Breast epithelium (tissue), 4 donors: ENCODE results near the gene DCTN2. TPM values are rescaled to one million over a fixed set of nuclear protein-coding genes. Genes with fewer than 3 reads are reported as not detected.
"Not testable (repeated sequence)": the region's sequence is repeated elsewhere in the genome, so short reads cannot be mapped to it uniquely, and the experiment has no call there.

Experiments
- DNase-seq, 2 donors: peaks; one replicate each; pipeline ENCODE4 v3.0.0-alpha.2; 2019; ENCODE audit warnings: low spot score in 2 of 2
- H3K27ac ChIP-seq, 2 donors: fragments of 200-600 bp; sonication (generic) in 1 of 2; one replicate each; pipeline ENCODE4 v1.5.1; 2016 to 2019; ENCODE audit warnings: mild to moderate bottlenecking in 1 of 2
- H3K27me3 ChIP-seq, 2 donors: fragments of 200-600 bp; sonication (generic) in 1 of 2; one replicate each; pipeline versions ENCODE4 v1.5.1 to v1.6.0; 2017 to 2019; ENCODE audit warnings: control low read depth in 1 of 2, mild to moderate bottlenecking in 1 of 2
- H3K36me3 ChIP-seq: fragments of 200-600 bp; one replicate; pipeline ENCODE4 v1.5.1; 2019
- H3K4me1 ChIP-seq, 2 donors: fragments of 200-600 bp; sonication (generic); one replicate each; pipeline ENCODE4 v1.5.1; 2016 to 2019; ENCODE audit warnings: control low read depth in 1 of 2
- H3K4me3 ChIP-seq, 3 donors: fragments of 200-600 bp; sonication (generic); 1 replicate in 2 of 3; 2 replicates in 1 of 3; pipeline ENCODE4 v1.5.1; 2016 to 2019; ENCODE audit warnings: mild to moderate bottlenecking in 3 of 3, moderate library complexity in 2 of 3
- H3K9me3 ChIP-seq, 2 donors: fragments of 200-600 bp; sonication (generic) in 1 of 2; one replicate each; pipeline ENCODE4 v1.5.1; 2016 to 2019; ENCODE audit warnings: control low read depth in 1 of 2
- POLR2A ChIP-seq: fragments of 450-650 bp; IDR thresholded peaks from one replicate; pipeline ENCODE4 v1.6.1; 2016; ENCODE audit warnings: antibody characterized with exemption, mild to moderate bottlenecking, moderate library complexity
- POLR2AphosphoS5 ChIP-seq, 3 donors: sonication (generic); formaldehyde crosslinking; IDR thresholded peaks; one replicate each; pipeline ENCODE4 v1.6.1; 2017; ENCODE audit warnings: antibody characterized with exemption in 3 of 3
- intact Hi-C: fragments of 100-400 bp; cut with DNase I; formaldehyde crosslinking; loops from one replicate; pipeline ENCODE4 v1.15.1; 2023; ENCODE audit warnings: low total_unique reads
- total RNA-seq, 3 donors: library from RNA; depleted of rRNA; stranded (reverse); fragments of >200 nt; gene quantifications; one replicate each; pipeline ENCODE4 v1.1.0, GENCODE V29; 2016
- TF ChIP-seq, protein P1 (sequence below), 3 donors: fragments of 450-650 bp; IDR thresholded peaks; one replicate each; pipeline ENCODE4 v1.5.1; 2016 to 2017; ENCODE audit warnings: antibody characterized with exemption in 3 of 3, mild to moderate bottlenecking in 3 of 3, moderate library complexity in 3 of 3

DCTN2 gene
- total RNA-seq, 3 donors from 2014 or later: 108 to 138 (median 131) TPM

DNA sequence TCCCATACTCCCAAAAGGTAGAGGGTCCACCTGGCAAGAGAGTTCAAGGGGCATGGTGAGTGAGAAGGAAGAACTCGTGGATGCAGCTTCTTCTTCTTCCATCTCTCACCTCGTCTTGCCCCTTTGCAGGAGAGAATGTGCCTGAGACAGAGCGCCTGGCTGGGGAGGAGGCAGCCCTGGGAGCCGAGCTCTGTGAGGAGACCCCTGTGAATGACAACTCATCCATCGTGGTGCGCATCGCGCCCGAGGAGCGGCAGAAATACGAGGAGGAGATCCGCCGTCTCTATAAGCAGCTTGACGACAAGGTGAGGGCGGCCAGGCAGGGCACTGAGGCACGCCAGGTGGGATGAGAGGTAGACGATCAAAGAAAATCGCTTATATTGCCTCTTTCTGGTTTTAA lies 22.9 kb upstream of the DCTN2 start:
- TF ChIP-seq POLR2A: no peak
- no peak for TF ChIP-seq POLR2AphosphoS5 (IDR thresholded peaks at IDR 0.05)
- TF ChIP-seq, protein P1, sequence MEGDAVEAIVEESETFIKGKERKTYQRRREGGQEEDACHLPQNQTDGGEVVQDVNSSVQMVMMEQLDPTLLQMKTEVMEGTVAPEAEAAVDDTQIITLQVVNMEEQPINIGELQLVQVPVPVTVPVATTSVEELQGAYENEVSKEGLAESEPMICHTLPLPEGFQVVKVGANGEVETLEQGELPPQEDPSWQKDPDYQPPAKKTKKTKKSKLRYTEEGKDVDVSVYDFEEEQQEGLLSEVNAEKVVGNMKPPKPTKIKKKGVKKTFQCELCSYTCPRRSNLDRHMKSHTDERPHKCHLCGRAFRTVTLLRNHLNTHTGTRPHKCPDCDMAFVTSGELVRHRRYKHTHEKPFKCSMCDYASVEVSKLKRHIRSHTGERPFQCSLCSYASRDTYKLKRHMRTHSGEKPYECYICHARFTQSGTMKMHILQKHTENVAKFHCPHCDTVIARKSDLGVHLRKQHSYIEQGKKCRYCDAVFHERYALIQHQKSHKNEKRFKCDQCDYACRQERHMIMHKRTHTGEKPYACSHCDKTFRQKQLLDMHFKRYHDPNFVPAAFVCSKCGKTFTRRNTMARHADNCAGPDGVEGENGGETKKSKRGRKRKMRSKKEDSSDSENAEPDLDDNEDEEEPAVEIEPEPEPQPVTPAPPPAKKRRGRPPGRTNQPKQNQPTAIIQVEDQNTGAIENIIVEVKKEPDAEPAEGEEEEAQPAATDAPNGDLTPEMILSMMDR (IDR thresholded peaks at IDR 0.05): no peak
- H3K4me3 ChIP-seq: no peak overlapping the region
- DNase-seq: no peak
- no peak overlapping the region for H3K27ac ChIP-seq
- intact Hi-C loops: no loop called here
- no peaks in the 10 kb centered on the region for H3K4me1 ChIP-seq
- H3K36me3 ChIP-seq: no peaks in the 10 kb centered on the region
- no peaks in the 10 kb centered on the region for H3K9me3 ChIP-seq
- no peaks in the 10 kb centered on the region for H3K27me3 ChIP-seq

DNA sequence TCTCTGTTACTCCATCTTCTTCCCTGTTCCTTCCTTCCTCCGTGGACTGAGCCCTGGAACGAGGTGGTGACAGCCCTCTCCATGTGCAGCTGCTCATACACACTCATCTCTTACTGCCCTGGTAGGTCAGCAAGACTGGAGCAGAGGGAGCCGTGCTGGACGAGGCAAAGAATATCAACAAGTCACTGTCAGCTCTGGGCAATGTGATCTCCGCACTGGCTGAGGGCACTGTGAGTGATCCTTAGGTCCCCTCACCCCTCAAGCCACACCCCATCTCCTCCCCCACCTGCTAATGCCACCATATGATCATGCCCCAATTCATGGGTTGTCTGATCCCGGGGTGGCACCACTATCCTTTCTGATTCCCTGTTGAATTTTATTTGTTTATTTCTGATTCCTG lies 21.8 kb upstream of the DCTN2 start:
- Histone ChIP-seq H3K4me3 (no peak overlapping the region), H3K4me1 (no peaks in the 10 kb centered on the region), H3K27ac (no peak overlapping the region), H3K36me3 (no peaks in the 10 kb centered on the region), H3K27me3 (no peaks in the 10 kb centered on the region), H3K9me3 (no peaks in the 10 kb centered on the region)
- DNase-seq: no peak
- intact Hi-C loops: no loop called here
- TF ChIP-seq POLR2A (no peak), POLR2AphosphoS5 (IDR thresholded peaks at IDR 0.05) (no peak)
- TF ChIP-seq, protein P1 (IDR thresholded peaks at IDR 0.05): no peak

DNA sequence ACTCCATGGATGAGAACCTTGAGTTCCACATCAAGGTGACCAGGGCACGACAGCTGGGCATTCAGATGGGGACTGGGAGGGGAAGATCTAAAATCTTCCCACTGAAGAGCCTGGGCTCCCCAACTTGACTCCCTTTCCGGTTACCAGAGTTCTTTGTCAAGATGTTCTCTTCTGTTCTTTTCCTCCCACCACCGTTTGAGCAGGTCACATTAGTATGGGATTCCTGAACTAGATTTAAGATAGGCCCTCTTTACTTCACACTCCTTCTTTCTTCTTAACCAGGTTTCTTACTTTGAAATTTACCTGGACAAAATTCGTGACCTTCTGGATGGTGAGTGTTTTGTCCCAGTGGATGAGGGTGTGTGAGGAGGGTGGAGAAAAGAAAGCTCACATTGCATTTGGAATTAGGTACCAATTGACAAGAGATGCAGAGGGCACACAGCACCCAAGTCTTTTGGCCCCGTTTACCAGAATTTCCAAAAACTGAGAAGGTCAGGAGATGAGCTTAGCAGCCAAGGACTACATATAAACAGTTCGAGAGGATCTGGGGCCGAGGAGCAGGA lies 17.3 kb upstream of the DCTN2 start:
- TF ChIP-seq, protein P1 (IDR thresholded peaks at IDR 0.05): no peak
- TF ChIP-seq POLR2AphosphoS5 (IDR thresholded peaks at IDR 0.05): no peak
- no peak for TF ChIP-seq POLR2A
- Histone ChIP-seq H3K4me1 (no peaks in the 10 kb centered on the region), H3K27ac (no peak overlapping the region), H3K9me3 (no peaks in the 10 kb centered on the region), H3K36me3 (no peaks in the 10 kb centered on the region), H3K4me3 (no peak overlapping the region), H3K27me3 (no peaks in the 10 kb centered on the region)
- no peak for DNase-seq
- intact Hi-C loops: no loop called here

DNA sequence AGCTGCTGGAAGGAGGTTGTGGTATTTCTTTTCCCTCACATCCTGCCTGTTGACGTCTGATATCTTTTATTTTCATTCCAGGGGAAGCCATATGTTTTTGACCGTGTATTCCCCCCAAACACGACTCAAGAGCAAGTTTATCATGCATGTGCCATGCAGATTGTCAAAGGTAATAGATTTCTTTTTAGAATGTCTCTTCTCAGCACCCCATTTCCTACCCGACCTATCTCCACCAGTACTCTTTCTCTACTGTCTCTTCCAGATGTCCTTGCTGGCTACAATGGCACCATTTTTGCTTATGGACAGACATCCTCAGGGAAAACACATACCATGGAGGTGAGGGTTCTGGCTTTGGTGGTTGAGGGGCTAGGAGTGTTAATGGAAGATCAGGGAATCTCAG lies 16.4 kb upstream of the DCTN2 start:
- TF ChIP-seq POLR2A: no peak
- TF ChIP-seq, protein P1 (IDR thresholded peaks at IDR 0.05): no peak
- no peak for TF ChIP-seq POLR2AphosphoS5 (IDR thresholded peaks at IDR 0.05)
- no peaks in the 10 kb centered on the region for H3K9me3 ChIP-seq
- DNase-seq: no peak
- no peak overlapping the region for H3K27ac ChIP-seq
- no peak overlapping the region for H3K4me3 ChIP-seq
- intact Hi-C loops: no loop called here
- H3K27me3 ChIP-seq: no peaks in the 10 kb centered on the region
- H3K4me1 ChIP-seq: no peaks in the 10 kb centered on the region
- no peaks in the 10 kb centered on the region for H3K36me3 ChIP-seq

DNA sequence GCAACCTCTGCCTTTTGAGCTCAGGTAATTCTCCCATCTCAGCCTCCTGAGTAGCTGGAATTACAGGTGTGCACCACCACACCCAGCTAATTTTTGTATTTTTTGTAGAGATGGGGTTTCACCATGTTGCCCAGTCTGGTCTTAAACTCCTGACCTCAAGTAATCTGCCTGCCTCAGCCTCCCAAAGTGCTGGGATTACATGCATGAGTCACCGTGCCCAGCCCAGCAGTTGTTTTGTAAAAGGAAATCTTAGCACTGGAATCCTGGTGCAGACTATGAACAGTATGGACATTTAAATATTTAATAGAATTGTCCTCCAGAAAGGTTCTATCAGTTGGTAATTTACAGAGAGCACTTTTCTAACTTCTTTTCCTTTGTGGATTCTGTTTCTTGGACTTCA lies 14.1 kb upstream of the DCTN2 start:
- DNase-seq, H3K4me3 ChIP-seq, H3K4me1 ChIP-seq, intact Hi-C loops, H3K9me3 ChIP-seq, H3K36me3 ChIP-seq, H3K27me3 ChIP-seq, H3K27ac ChIP-seq: not testable (repeated sequence)

DNA sequence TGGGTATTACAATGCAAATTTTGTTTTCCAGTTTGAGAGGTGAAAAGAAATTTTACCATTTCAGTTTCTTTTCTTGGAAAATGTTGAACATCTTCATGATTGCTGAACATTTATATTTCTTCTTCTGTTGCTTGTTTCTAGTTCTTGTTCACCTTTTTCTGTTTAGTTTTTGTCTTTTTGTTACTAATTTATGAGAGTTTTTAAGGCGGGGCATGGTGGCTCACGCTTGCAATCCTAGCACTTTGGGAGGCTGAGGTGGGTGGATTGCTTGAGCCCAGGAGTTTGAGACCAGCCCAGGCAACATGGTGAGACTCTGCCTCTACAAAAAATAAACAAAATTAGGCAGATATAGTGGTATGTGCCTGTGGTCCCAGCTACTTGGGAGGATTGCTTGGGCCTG lies 13.5 kb upstream of the DCTN2 start:
- Histone ChIP-seq H3K4me1 (no peaks in the 10 kb centered on the region), H3K36me3 (no peaks in the 10 kb centered on the region), H3K27me3 (no peaks in the 10 kb centered on the region), H3K9me3 (no peaks in the 10 kb centered on the region), H3K4me3 (no peak overlapping the region), H3K27ac (no peak overlapping the region)
- TF ChIP-seq, protein P1 (IDR thresholded peaks at IDR 0.05): no peak
- TF ChIP-seq POLR2AphosphoS5 (IDR thresholded peaks at IDR 0.05) (no peak), POLR2A (no peak)
- intact Hi-C loops: no loop called here
- no peak for DNase-seq
